Measurements from ENCODE around the gene SH3RF2.

- TF ChIP-seq CTCF (IDR thresholded peaks at IDR 0.05; ENCODE audit: low read depth, low read length, missing input control): peak; percentile 34
- no peak for TF ChIP-seq MAX (IDR thresholded peaks at IDR 0.05)
- TF ChIP-seq RXRA (IDR thresholded peaks at IDR 0.05): no peak
- no peak for TF ChIP-seq SP1 (IDR thresholded peaks at IDR 0.05)
- TF ChIP-seq TAF1 (conservative IDR thresholded peaks at IDR 0.05): no peak
These were observed 104.9 kb downstream of the SH3RF2 start for GRCh38 chr5:146041180-146041789.

Data from liver (tissue), 3 donors.